Measurements from ENCODE around the gene GAGE10. TPM values are rescaled to one million over a fixed set of nuclear protein-coding genes. Genes with fewer than 3 reads are reported as not detected.

Gene GAGE10
- total RNA-seq, 1 experiment from 2014 or later = not detected

- Histone ChIP-seq H3K9me3 (ENCODE audit: control insufficient read depth, insufficient read depth, low read depth, low read length) (no peaks in the 10 kb centered on the region), H3K4me3 (ENCODE audit: low read depth in 2 of 2, low read length in 2 of 2) (no peak overlapping the region), H3K36me3 (ENCODE audit: control insufficient read depth, insufficient read depth, low read length) (no peaks in the 10 kb centered on the region; the same call in 1 of the 2 replicates), H3K4me1 (ENCODE audit: control insufficient read depth, insufficient read depth, low read length) (no peaks in the 10 kb centered on the region; the same call in 1 of the 2 replicates), H3K27me3 (ENCODE audit: control insufficient read depth, insufficient read depth, low read length) (no peaks in the 10 kb centered on the region), H3K27ac (ENCODE audit: low read length) (no peak overlapping the region)
- in situ Hi-C loops (cut with HindIII; ENCODE audit: low pct_unique_long_range_greater_than_20kb, low sequenced_read_pairs) = no loop called here
- ChIA-PET POLR2A (no interaction called here), CTCF (no interaction called here)
- DNase-seq (ENCODE audit: low read depth, low spot score) (no peak), ATAC-seq (peak; percentile 89)
- no TSS peak for BruUV-seq (replicated peaks)
- intact Hi-C loops (cut with micrococcal nuclease; ENCODE audit: unreplicated experiment) = no loop called here
- TF ChIP-seq CTCF (IDR thresholded peaks at IDR 0.05) (peak; percentile 72), TCF7L2 (IDR thresholded peaks at IDR 0.05; ENCODE audit: low read depth, low read length) (no peak)
These were observed 20.8 kb upstream of the GAGE10 start for GRCh38 chrX:49282647-49283011.

DNA sequence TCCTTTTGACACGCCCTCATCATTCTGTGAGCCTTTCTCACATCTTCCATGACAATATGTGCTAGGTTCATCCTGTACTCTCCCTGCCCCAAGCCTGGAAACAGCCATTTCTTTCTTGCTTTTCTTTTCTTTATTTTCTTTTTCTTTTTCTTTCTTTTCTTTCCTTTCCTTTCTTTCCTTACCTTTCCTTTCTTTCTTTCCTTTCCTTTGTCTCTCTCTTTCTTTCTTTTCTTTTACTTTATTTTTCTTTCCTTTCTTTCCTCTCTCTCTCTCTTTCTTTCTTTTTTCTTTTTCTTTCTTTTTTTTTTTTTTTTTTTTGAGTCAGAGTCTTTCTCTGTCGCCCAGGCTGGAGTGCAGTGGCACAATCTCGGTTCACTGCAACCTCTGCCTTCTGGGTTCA is 19.2 kb upstream of the GAGE10 start:
- DNase-seq (ENCODE audit: low read depth, low spot score) = no peak
- in situ Hi-C loops (cut with HindIII; ENCODE audit: low pct_unique_long_range_greater_than_20kb, low sequenced_read_pairs) (no loop called here), intact Hi-C loops (cut with micrococcal nuclease; ENCODE audit: unreplicated experiment) (no loop called here)
- no peaks in the 10 kb centered on the region; the same call in 1 of the 2 replicates for H3K4me1 ChIP-seq (ENCODE audit: control insufficient read depth, insufficient read depth, low read length)
- H3K9me3 ChIP-seq (ENCODE audit: control insufficient read depth, insufficient read depth, low read depth, low read length) = no peaks in the 10 kb centered on the region
- no peaks in the 10 kb centered on the region; the same call in 1 of the 2 replicates for H3K36me3 ChIP-seq (ENCODE audit: control insufficient read depth, insufficient read depth, low read length)
- TF ChIP-seq, protein P1, sequence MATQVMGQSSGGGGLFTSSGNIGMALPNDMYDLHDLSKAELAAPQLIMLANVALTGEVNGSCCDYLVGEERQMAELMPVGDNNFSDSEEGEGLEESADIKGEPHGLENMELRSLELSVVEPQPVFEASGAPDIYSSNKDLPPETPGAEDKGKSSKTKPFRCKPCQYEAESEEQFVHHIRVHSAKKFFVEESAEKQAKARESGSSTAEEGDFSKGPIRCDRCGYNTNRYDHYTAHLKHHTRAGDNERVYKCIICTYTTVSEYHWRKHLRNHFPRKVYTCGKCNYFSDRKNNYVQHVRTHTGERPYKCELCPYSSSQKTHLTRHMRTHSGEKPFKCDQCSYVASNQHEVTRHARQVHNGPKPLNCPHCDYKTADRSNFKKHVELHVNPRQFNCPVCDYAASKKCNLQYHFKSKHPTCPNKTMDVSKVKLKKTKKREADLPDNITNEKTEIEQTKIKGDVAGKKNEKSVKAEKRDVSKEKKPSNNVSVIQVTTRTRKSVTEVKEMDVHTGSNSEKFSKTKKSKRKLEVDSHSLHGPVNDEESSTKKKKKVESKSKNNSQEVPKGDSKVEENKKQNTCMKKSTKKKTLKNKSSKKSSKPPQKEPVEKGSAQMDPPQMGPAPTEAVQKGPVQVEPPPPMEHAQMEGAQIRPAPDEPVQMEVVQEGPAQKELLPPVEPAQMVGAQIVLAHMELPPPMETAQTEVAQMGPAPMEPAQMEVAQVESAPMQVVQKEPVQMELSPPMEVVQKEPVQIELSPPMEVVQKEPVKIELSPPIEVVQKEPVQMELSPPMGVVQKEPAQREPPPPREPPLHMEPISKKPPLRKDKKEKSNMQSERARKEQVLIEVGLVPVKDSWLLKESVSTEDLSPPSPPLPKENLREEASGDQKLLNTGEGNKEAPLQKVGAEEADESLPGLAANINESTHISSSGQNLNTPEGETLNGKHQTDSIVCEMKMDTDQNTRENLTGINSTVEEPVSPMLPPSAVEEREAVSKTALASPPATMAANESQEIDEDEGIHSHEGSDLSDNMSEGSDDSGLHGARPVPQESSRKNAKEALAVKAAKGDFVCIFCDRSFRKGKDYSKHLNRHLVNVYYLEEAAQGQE (IDR thresholded peaks at IDR 0.05; ENCODE audit: insufficient read depth in 1 of 2, low read depth in 2 of 2, low read length in 1 of 2) = no peak
- no peak for TF ChIP-seq SIN3A (IDR thresholded peaks at IDR 0.05; ENCODE audit: borderline replicate concordance, insufficient read depth, low read depth, low read length)
- TF ChIP-seq TCF7L2 (IDR thresholded peaks at IDR 0.05; ENCODE audit: low read depth, low read length) = no peak
- no peak for TF ChIP-seq CTCF (IDR thresholded peaks at IDR 0.05)
- no peak for TF ChIP-seq POLR2AphosphoS5 (IDR thresholded peaks at IDR 0.05; ENCODE audit: low read depth, low read length)
- ATAC-seq = no peak
- no peak overlapping the region for H3K4me3 ChIP-seq (ENCODE audit: low read depth in 2 of 2, low read length in 2 of 2)
- BruUV-seq (replicated peaks) = no TSS peak
- H3K27ac ChIP-seq (ENCODE audit: low read length) = no peak overlapping the region
- ChIA-PET POLR2A (no interaction called here), CTCF (no interaction called here)
- no peaks in the 10 kb centered on the region for H3K27me3 ChIP-seq (ENCODE audit: control insufficient read depth, insufficient read depth, low read length)

DNA sequence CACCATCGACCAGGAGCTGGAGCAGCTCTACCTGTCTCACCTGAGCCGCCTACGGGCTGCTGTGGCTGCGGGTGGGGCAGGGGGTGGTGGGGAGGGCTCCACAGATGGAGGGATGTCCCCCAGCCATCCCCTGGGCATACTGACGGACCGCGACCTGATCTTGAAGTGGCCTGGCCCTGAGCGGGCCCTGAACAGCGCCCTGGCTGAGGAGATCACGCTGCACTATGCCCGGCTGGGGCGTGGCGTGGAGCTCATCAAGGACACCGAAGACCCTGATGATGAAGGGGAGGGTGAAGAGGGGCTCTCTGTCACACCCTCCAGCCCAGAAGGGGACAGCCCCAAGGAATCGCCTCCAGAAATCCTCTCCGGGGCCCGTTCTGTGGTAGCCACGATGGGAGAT is 17.3 kb upstream of the GAGE10 start:
- CTCF ChIA-PET = no interaction called here
- Histone ChIP-seq H3K36me3 (ENCODE audit: control insufficient read depth, insufficient read depth, low read length) (no peaks in the 10 kb centered on the region; the same call in 1 of the 2 replicates), H3K27ac (ENCODE audit: low read length) (no peak overlapping the region)

More for the DNA sequence above, 17.3 kb upstream of the GAGE10 start:
- H3K4me1 ChIP-seq (ENCODE audit: control insufficient read depth, insufficient read depth, low read length) = no peaks in the 10 kb centered on the region
- intact Hi-C loops (cut with micrococcal nuclease; ENCODE audit: unreplicated experiment) = no loop called here
- in situ Hi-C loops (cut with HindIII; ENCODE audit: low pct_unique_long_range_greater_than_20kb, low sequenced_read_pairs) = no loop called here
- no TSS peak for BruUV-seq (replicated peaks)
- ATAC-seq = no peak
- TF ChIP-seq SIN3A (IDR thresholded peaks at IDR 0.05; ENCODE audit: borderline replicate concordance, insufficient read depth, low read depth, low read length) (no peak), CTCF (IDR thresholded peaks at IDR 0.05) (no peak), POLR2AphosphoS5 (IDR thresholded peaks at IDR 0.05; ENCODE audit: low read depth, low read length) (no peak), TCF7L2 (IDR thresholded peaks at IDR 0.05; ENCODE audit: low read depth, low read length) (no peak)
- TF ChIP-seq, protein P1 (IDR thresholded peaks at IDR 0.05; ENCODE audit: insufficient read depth in 1 of 2, low read depth in 2 of 2, low read length in 1 of 2) = no peak
- H3K9me3 ChIP-seq (ENCODE audit: control insufficient read depth, insufficient read depth, low read depth, low read length) = no peaks in the 10 kb centered on the region
- no peaks in the 10 kb centered on the region for H3K27me3 ChIP-seq (ENCODE audit: control insufficient read depth, insufficient read depth, low read length)
- no peak overlapping the region for H3K4me3 ChIP-seq (ENCODE audit: low read depth in 2 of 2, low read length in 2 of 2)
- POLR2A ChIA-PET = no interaction called here
- DNase-seq (ENCODE audit: low read depth, low spot score) = no peak

All from Panc1 (cell line).